B cell (primary cell): ENCODE results near the gene VAPB. TPM values are rescaled to one million over a fixed set of nuclear protein-coding genes. Genes with fewer than 3 reads are reported as not detected.

Experiments
- ATAC-seq: fragments of 200-7000 bp; cut with Tn5 transposase; one replicate; pipeline ENCODE4 v1.10.0; 2021; ENCODE audit warnings: low read depth, mild to moderate bottlenecking, moderate number of reproducible peaks, moderate library complexity
- CTCF ChIA-PET: fragments of 350-600 bp; sonication (Branson Sonifier 250); formaldehyde crosslinking; loops from one replicate; lab custom pipeline; 2021; ENCODE audit warnings: antibody characterized with exemption, inconsistent platforms; lab: Charles Lee
- POLR2A ChIA-PET: fragments of 350-600 bp; sonication (Branson Sonifier 250); formaldehyde crosslinking; loops from one replicate; lab custom pipeline; 2021; ENCODE audit warnings: antibody characterized with exemption; lab: Charles Lee
- DNase-seq: peaks from one replicate; pipeline ENCODE4 v3.0.0; 2013
- H2AFZ ChIP-seq: 2 replicates; pipeline ENCODE4 v1.6.1; 2012; ENCODE audit warnings: mild to moderate bottlenecking, low read depth, low read length; ENCODE audit not compliant: insufficient read depth, poor library complexity, severe bottlenecking
- H3K27ac ChIP-seq, 2 donors: 1 replicate in 1 of 2; 2 replicates in 1 of 2; pipeline ENCODE4 v1.5.1; 2012 to 2013; ENCODE audit warnings: low read length in 2 of 2, mild to moderate bottlenecking in 2 of 2, moderate library complexity in 1 of 2
- H3K27me3 ChIP-seq, 4 experiments: fragments of 200-600 bp in 1 of 4; sonication (generic) in 1 of 4; replicated peaks in 1 of 4; 1 replicate in 2 of 4; 2 replicates in 2 of 4; pipeline versions ENCODE4 v1.6.1 to v1.7.0; 2013 to 2016; ENCODE audit warnings: low read length in 3 of 4, mild to moderate bottlenecking in 2 of 4, mixed read lengths in 1 of 4, moderate library complexity in 1 of 4; ENCODE audit not compliant: insufficient read depth in 4 of 4, control insufficient read depth in 3 of 4; ENCODE audit errors: control extremely low read depth in 1 of 4
- H3K36me3 ChIP-seq, 2 experiments: replicated peaks in 1 of 2; 1 replicate in 1 of 2; 2 replicates in 1 of 2; pipeline versions ENCODE4 v1.6.1 to v1.7.1; 2013; ENCODE audit warnings: low read length in 1 of 2; ENCODE audit not compliant: insufficient read depth in 2 of 2, control insufficient read depth in 1 of 2; ENCODE audit errors: control extremely low read depth in 1 of 2, extremely low read depth in 1 of 2
- H3K4me1 ChIP-seq, 2 donors: fragments of 200-600 bp in 1 of 2; sonication (generic) in 1 of 2; 1 replicate in 1 of 2; 2 replicates in 1 of 2; pipeline versions ENCODE4 v1.5.1 to v1.6.1; 2013 to 2017; ENCODE audit warnings: low read length in 2 of 2; ENCODE audit not compliant: control insufficient read depth in 2 of 2, insufficient read depth in 2 of 2
- H3K4me2 ChIP-seq: replicated peaks from 2 replicates; pipeline ENCODE3; 2012; ENCODE audit warnings: mild to moderate bottlenecking, low read depth, low read length; ENCODE audit not compliant: poor library complexity, severe bottlenecking
- H3K4me3 ChIP-seq, 5 experiments: fragments of 200-600 bp in 1 of 5; sonication (generic) in 1 of 5; 1 replicate in 3 of 5; 2 replicates in 2 of 5; pipeline versions ENCODE4 v1.5.1 to v1.7.0; 2011 to 2016; ENCODE audit warnings: low read length in 4 of 5, mild to moderate bottlenecking in 4 of 5, low read depth in 2 of 5, control low read depth in 1 of 5, moderate library complexity in 1 of 5; ENCODE audit not compliant: insufficient read depth in 1 of 5; ENCODE audit errors: control extremely low read depth in 1 of 5, extremely low read depth in 1 of 5
- H3K79me2 ChIP-seq: fragments of 200-600 bp; sonication (generic); one replicate; pipeline ENCODE4 v1.6.0; 2016; ENCODE audit warnings: low read length; ENCODE audit not compliant: control insufficient read depth, insufficient read depth
- H3K9ac ChIP-seq: fragments of 200-600 bp; sonication (generic); 2 replicates; pipeline ENCODE4 v1.6.1; 2017; ENCODE audit warnings: mild to moderate bottlenecking, low read length, moderate library complexity
- H3K9me3 ChIP-seq, 3 donors: one replicate each; pipeline versions ENCODE4 v1.6.1 to v1.7.1; 2013; ENCODE audit warnings: low read length in 2 of 3; ENCODE audit not compliant: control insufficient read depth in 2 of 3, insufficient read depth in 1 of 3; ENCODE audit errors: control extremely low read depth in 1 of 3
- H4K20me1 ChIP-seq: 2 replicates; pipeline ENCODE4 v1.6.0; 2012; ENCODE audit warnings: mild to moderate bottlenecking, low read length; ENCODE audit not compliant: insufficient read depth, control insufficient read depth, poor library complexity, severe bottlenecking
- H3K27ac Mint-ChIP-seq: one replicate; pipeline ENCODE4 v1.8.0; 2021; ENCODE audit warnings: mixed read lengths
- H3K27me3 Mint-ChIP-seq: one replicate; pipeline ENCODE4 v1.8.0; 2021; ENCODE audit warnings: mixed read lengths
- H3K4me1 Mint-ChIP-seq: one replicate; pipeline ENCODE4 v1.8.0; 2021; ENCODE audit warnings: mixed read lengths
- H3K4me3 Mint-ChIP-seq: one replicate; pipeline ENCODE4 v1.8.0; 2021; ENCODE audit warnings: mixed read lengths
- H3K9me3 Mint-ChIP-seq: one replicate; pipeline ENCODE4 v1.8.0; 2022; ENCODE audit warnings: mixed read lengths; ENCODE audit not compliant: insufficient read depth
- EZH2 ChIP-seq: IDR thresholded peaks from 2 replicates; pipeline ENCODE4 v1.6.1; 2012; ENCODE audit warnings: borderline replicate concordance, low read depth, mild to moderate bottlenecking, moderate library complexity, low read length; ENCODE audit not compliant: insufficient read depth, poor library complexity, severe bottlenecking
- WGBS: methylation state at CpG from one replicate; pipeline ENCODE4 v1.1.5; 2013; ENCODE audit warnings: missing lambda C conversion rate; ENCODE audit not compliant: insufficient coverage; 5-methylcytosine and 5-hydroxymethylcytosine counted together
- intact Hi-C: fragments of 100-400 bp; cut with micrococcal nuclease; formaldehyde crosslinking; loops from one replicate; pipeline ENCODE4 v1.10.0; 2022
- polyA minus RNA-seq: library from RNA; depleted of rRNA, polyadenylated mRNA; stranded (reverse); fragments of >200 nt; gene quantifications from 2 replicates; pipeline ENCODE4 v1.2.3, GENCODE V29; 2012
- polyA plus RNA-seq: library from polyadenylated mRNA; depleted of rRNA; stranded (reverse); fragments of >200 nt; gene quantifications from 2 replicates; pipeline ENCODE4 v1.2.3, GENCODE V29; 2012
- total RNA-seq, 2 donors: library from RNA; stranded (reverse); fragments of 120-200 nt in 1 of 2; gene quantifications; 1 replicate in 1 of 2; 2 replicates in 1 of 2; pipeline versions ENCODE4 v1.2.3 to v1.2.4, GENCODE V29; 2013 to 2022
- TF ChIP-seq, protein P1 (sequence below): fragments of 200-600 bp; IDR thresholded peaks from one replicate; pipeline ENCODE4 v1.8.0; 2022; ENCODE audit warnings: antibody characterized with exemption, mild to moderate bottlenecking

VAPB gene, protein sequence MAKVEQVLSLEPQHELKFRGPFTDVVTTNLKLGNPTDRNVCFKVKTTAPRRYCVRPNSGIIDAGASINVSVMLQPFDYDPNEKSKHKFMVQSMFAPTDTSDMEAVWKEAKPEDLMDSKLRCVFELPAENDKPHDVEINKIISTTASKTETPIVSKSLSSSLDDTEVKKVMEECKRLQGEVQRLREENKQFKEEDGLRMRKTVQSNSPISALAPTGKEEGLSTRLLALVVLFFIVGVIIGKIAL
- total RNA-seq (26.4 and 29.5 TPM in 2 replicates), polyA plus RNA-seq (19.5 and 20.9 TPM in 2 replicates), polyA minus RNA-seq (9.1 and 9.6 TPM in 2 replicates)
- 10.1 TPM for total RNA-seq (2013)

DNA sequence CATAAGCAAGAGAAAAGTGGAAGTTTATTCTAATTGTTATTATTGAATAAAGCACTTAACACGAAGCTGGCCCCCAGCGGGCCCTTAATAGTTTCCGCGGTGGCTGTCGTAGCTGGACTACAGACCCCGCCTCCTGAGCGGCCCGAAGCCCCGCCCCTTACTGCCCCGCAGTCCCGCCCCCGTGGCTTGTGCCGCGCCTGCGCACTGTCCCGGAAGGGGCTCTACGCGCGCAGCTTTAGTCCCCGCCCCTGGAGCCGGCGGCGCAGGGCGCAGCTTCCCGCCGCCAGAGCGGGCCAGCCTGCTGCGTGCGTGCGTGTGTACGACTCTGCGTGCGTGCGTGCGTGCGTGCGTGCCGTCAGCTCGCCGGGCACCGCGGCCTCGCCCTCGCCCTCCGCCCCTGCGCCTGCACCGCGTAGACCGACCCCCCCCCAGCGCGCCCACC lies at the start of gene VAPB:
Gene VAPB, plus strand, starts transcription at position 348 of the 442 bp plus-strand sequence. CDS start 231 bp downstream, outside the sequence.
- intact Hi-C loops, result loop anchor here (1.0 to 5.0 kb wide), 4 partner anchors 80 to 261 kb away; partner anchors contain the start of gene RAB22A
- Histone ChIP-seq H3K27ac (peak within 1 kb of the TSS; percentile 97 to 99), H4K20me1 (peaks cover 25% of the 10 kb centered on the region), H3K9me3 (no peaks in the 10 kb centered on the region), H3K79me2 (peaks cover 47% of the 10 kb centered on the region), H3K9ac (peak within 1 kb of the TSS; percentile 86), H3K4me3 (peak within 1 kb of the TSS; percentile 60 to 86 (median 75)), H2AFZ (peak within 1 kb of the TSS; percentile 77), H3K27me3 (peaks cover 0 to 3% (median 0%) of the 10 kb centered on the region in 4 experiments), H3K36me3 (peaks cover 0 to 6% of the 10 kb centered on the region in 2 experiments), H3K4me2 (peak within 1 kb of the TSS; percentile 84), H3K4me1 (peaks cover 18 to 21% of the 10 kb centered on the region in 2 donors)
- under 1% methylated on average over 49 of the region's 51 CpGs for WGBS
- TF ChIP-seq, protein P1, sequence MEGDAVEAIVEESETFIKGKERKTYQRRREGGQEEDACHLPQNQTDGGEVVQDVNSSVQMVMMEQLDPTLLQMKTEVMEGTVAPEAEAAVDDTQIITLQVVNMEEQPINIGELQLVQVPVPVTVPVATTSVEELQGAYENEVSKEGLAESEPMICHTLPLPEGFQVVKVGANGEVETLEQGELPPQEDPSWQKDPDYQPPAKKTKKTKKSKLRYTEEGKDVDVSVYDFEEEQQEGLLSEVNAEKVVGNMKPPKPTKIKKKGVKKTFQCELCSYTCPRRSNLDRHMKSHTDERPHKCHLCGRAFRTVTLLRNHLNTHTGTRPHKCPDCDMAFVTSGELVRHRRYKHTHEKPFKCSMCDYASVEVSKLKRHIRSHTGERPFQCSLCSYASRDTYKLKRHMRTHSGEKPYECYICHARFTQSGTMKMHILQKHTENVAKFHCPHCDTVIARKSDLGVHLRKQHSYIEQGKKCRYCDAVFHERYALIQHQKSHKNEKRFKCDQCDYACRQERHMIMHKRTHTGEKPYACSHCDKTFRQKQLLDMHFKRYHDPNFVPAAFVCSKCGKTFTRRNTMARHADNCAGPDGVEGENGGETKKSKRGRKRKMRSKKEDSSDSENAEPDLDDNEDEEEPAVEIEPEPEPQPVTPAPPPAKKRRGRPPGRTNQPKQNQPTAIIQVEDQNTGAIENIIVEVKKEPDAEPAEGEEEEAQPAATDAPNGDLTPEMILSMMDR, result no peak
- no peak for TF ChIP-seq EZH2
- peak within 1 kb of the TSS; percentile 95 for H3K4me3 Mint-ChIP-seq
- ATAC-seq (peak; percentile 96), DNase-seq (peak; percentile 97)
- H3K4me1 Mint-ChIP-seq, result peaks cover 37% of the 10 kb centered on the region
- H3K27ac Mint-ChIP-seq, result peak within 1 kb of the TSS; percentile 94
- ChIA-PET CTCF (interaction anchor here (0.7 to 1.4 kb wide), 9 partner anchors 19 to 1042 kb away, joined by 3 to 6 read pairs (median 3); partner anchors contain the start of gene STX16), POLR2A (interaction anchor here (0.5 to 1.1 kb wide), 9 partner anchors 16 to 990 kb away, joined by 3 to 11 read pairs (median 5); partner anchors contain the start of genes RAB22A and STX16)
- H3K9me3 Mint-ChIP-seq, result no peaks in the 10 kb centered on the region
- peaks cover 3% of the 10 kb centered on the region for H3K27me3 Mint-ChIP-seq

DNA sequence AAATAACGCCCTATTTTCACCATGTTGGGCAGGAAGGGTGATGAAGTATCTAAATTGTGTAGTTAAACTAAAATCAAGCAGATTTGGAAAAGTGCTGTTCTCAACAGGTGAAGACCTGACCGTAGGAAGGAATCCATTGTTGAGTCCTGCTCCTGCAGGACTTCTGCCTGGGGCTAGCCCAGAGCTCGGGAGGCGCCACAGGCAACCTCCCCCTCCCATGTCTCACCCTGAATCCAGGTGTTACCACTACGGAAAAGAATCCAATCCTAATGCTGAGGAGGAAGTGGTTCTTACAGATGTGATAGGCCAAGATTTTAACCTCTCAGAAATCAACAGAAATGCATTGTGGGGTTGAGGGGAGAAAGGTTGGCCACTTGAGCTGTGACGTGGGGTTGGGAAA lies 49.3 kb upstream of the VAPB start:
- Histone ChIP-seq H3K27ac (no peak overlapping the region), H2AFZ (no peak overlapping the region), H4K20me1 (peaks cover 53% of the 10 kb centered on the region), H3K4me2 (no peak overlapping the region), H3K27me3 (no peaks in the 10 kb centered on the region), H3K4me1 (no peaks in the 10 kb centered on the region), H3K4me3 (no peak overlapping the region), H3K36me3 (peaks cover 2 to 9% of the 10 kb centered on the region in 2 experiments), H3K9ac (no peak overlapping the region), H3K79me2 (peaks cover 38% of the 10 kb centered on the region), H3K9me3 (no peaks in the 10 kb centered on the region)
- H3K4me1 Mint-ChIP-seq, result peaks cover 5% of the 10 kb centered on the region
- TF ChIP-seq, protein P1, result no peak
- POLR2A ChIA-PET, result no interaction called here
- CTCF ChIA-PET, result no interaction called here
- ATAC-seq (no peak), DNase-seq (no peak)
- H3K9me3 Mint-ChIP-seq, result no peaks in the 10 kb centered on the region
- H3K4me3 Mint-ChIP-seq, result no peak overlapping the region
- intact Hi-C loops, result no loop called here
- no peaks in the 10 kb centered on the region for H3K27me3 Mint-ChIP-seq
- 97% methylated on average over 2 of the region's 6 CpGs for WGBS
- no peak overlapping the region for H3K27ac Mint-ChIP-seq
